ENCODE results near the gene NPEPL1. TPM values are rescaled to one million over a fixed set of nuclear protein-coding genes. Genes with fewer than 3 reads are reported as not detected.

NPEPL1 gene
- polyA plus RNA-seq, 2 of the 4 experiments (the other 2 are of a cell fraction), result 8.6 to 34.6 TPM

GRCh38 chr20:58706975-58707681 is 14.5 kb downstream of the NPEPL1 start:
- no peak for DNase-seq (ENCODE audit: low read depth in 1 of 2, low spot score in 1 of 2)
- TF ChIP-seq CBX8 (IDR thresholded peaks at IDR 0.05), result no peak
- TF ChIP-seq SREBF2 (IDR thresholded peaks at IDR 0.05), result no peak
- TF ChIP-seq ESRRA (IDR thresholded peaks at IDR 0.05; ENCODE audit: borderline replicate concordance, low read length), result no peak
- no peak for TF ChIP-seq CBX2 (IDR thresholded peaks at IDR 0.05; ENCODE audit: borderline replicate concordance, low read depth)
- no peak for TF ChIP-seq ELK1 (IDR thresholded peaks at IDR 0.05; ENCODE audit: low read depth, low read length)
- no peak for TF ChIP-seq HMGXB4 (CRISPR knock-in tag; IDR thresholded peaks at IDR 0.05; ENCODE audit: borderline replicate concordance)
- no peak for TF ChIP-seq FOSL2 (IDR thresholded peaks at IDR 0.05)
- TF ChIP-seq FOSL2 (CRISPR knock-in tag; IDR thresholded peaks at IDR 0.05), result no peak
- no peak for TF ChIP-seq GATA3 (IDR thresholded peaks at IDR 0.05; ENCODE audit: borderline replicate concordance)
- no peak for TF ChIP-seq MAFK (IDR thresholded peaks at IDR 0.05; ENCODE audit: partially characterized antibody)
- TF ChIP-seq ZSCAN20 (CRISPR knock-in tag; IDR thresholded peaks at IDR 0.05), result no peak
- ChIA-PET POLR2A (no interaction called here), CTCF (interaction anchor here (1.1 to 1.4 kb wide), 2 partner anchors 470 to 474 kb away, joined by 3 read pairs; no protein-coding TSS in a partner anchor)
- H3K4me1 ChIP-seq, result no peaks in the 10 kb centered on the region
- no peak for ATAC-seq
- 88% methylated on average over 17 of the region's 23 CpGs for WGBS (ENCODE audit: missing lambda C conversion rate)
- no peaks in the 10 kb centered on the region for H3K9me3 ChIP-seq
- no peak overlapping the region for H3K4me2 ChIP-seq
- H3K4me3 ChIP-seq, result no peak overlapping the region
- no peak for FAIRE-seq
- H3K27ac ChIP-seq, result no peak overlapping the region

- POLR2A ChIA-PET, result no interaction called here
- ATAC-seq (no peak), FAIRE-seq (no peak), DNase-seq (ENCODE audit: low read depth in 1 of 2, low spot score in 1 of 2) (no peak)
- no peak overlapping the region for H3K4me3 ChIP-seq
- no peak overlapping the region for H3K27ac ChIP-seq
- no peak overlapping the region for H3K4me2 ChIP-seq
- no peaks in the 10 kb centered on the region for H3K9me3 ChIP-seq
- CTCF ChIA-PET, result interaction anchor here (0.6 to 1.1 kb wide), 2 partner anchors 134 to 474 kb away, joined by 3 read pairs; no protein-coding TSS in a partner anchor
- H3K4me1 ChIP-seq, result no peaks in the 10 kb centered on the region
- 93% methylated on average over 10 of the region's 10 CpGs for WGBS (ENCODE audit: missing lambda C conversion rate)
- no peak for TF ChIP-seq CBX2 (IDR thresholded peaks at IDR 0.05; ENCODE audit: borderline replicate concordance, low read depth)
- no peak for TF ChIP-seq BHLHE40 (IDR thresholded peaks at IDR 0.05; ENCODE audit: low read depth, low read length)
- TF ChIP-seq ZNF302 (CRISPR knock-in tag; IDR thresholded peaks at IDR 0.05), result no peak
- TF ChIP-seq POLR2AphosphoS2 (conservative IDR thresholded peaks at IDR 0.05; ENCODE audit: low read length), result no peak
These were observed 15.2 kb downstream of the NPEPL1 start for GRCh38 chr20:58707770-58708169.

- Histone ChIP-seq H3K4me2 (no peak overlapping the region), H3K27ac (no peak overlapping the region), H3K9me3 (no peaks in the 10 kb centered on the region), H3K4me1 (no peaks in the 10 kb centered on the region), H3K4me3 (no peak overlapping the region)
- ChIA-PET CTCF (interaction anchor here (0.6 to 0.9 kb wide), 2 partner anchors 25 to 133 kb away, joined by 3 read pairs; no protein-coding TSS in a partner anchor), POLR2A (no interaction called here)
- TF ChIP-seq NR3C1 (IDR thresholded peaks at IDR 0.05) (no peak), FOSL2 (IDR thresholded peaks at IDR 0.05) (no peak), FOSL2 (CRISPR knock-in tag; IDR thresholded peaks at IDR 0.05) (no peak)
- no peak for FAIRE-seq
- WGBS (ENCODE audit: missing lambda C conversion rate), result 91% methylated on average over 26 of the region's 28 CpGs
- no peak for ATAC-seq
- no peak for DNase-seq (ENCODE audit: low read depth in 1 of 2, low spot score in 1 of 2)
These were observed 15.8 kb downstream of the NPEPL1 start for GRCh38 chr20:58708246-58708931.

Measured in A549 (cell line).